ENCODE measurements around the gene NPEPPS.
"Not testable (repeated sequence)": the region's sequence is repeated elsewhere in the genome, so short reads cannot be mapped to it uniquely, and the experiment has no call there.

NPEPPS gene, protein sequence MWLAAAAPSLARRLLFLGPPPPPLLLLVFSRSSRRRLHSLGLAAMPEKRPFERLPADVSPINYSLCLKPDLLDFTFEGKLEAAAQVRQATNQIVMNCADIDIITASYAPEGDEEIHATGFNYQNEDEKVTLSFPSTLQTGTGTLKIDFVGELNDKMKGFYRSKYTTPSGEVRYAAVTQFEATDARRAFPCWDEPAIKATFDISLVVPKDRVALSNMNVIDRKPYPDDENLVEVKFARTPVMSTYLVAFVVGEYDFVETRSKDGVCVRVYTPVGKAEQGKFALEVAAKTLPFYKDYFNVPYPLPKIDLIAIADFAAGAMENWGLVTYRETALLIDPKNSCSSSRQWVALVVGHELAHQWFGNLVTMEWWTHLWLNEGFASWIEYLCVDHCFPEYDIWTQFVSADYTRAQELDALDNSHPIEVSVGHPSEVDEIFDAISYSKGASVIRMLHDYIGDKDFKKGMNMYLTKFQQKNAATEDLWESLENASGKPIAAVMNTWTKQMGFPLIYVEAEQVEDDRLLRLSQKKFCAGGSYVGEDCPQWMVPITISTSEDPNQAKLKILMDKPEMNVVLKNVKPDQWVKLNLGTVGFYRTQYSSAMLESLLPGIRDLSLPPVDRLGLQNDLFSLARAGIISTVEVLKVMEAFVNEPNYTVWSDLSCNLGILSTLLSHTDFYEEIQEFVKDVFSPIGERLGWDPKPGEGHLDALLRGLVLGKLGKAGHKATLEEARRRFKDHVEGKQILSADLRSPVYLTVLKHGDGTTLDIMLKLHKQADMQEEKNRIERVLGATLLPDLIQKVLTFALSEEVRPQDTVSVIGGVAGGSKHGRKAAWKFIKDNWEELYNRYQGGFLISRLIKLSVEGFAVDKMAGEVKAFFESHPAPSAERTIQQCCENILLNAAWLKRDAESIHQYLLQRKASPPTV

DNA sequence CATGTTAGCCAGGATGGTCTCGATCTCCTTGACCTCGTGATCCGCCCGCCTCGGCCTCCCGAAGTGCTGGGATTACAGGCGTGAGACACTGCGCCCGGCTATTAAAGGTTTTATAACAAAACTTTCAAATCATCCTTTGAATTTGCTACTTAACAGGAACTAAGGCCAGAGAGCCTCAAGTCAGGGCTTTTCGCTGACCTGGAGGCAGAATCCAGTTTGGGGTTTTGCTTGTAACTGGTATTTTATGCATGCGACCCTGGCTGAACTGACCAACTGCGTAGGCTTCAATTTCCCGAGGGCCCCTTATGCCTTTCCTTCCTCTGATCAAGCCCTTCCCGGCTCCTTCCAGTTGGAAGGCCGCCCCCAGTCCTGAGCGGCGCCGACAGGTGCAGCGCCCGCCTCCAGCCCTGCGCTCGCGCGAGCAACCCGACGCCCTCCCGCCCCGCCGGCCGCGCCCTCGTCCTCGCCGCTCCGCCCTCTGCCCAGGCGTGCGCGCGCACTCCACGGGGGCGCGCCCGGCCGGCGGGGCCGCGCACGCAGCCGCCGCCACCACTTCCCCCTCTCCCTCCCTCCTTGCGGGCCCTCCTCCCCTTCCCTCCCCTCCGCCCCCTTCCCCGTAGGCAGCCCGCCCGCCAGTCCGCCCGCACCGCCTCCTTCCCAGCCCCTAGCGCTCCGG lies at the start of gene NPEPPS:
Gene NPEPPS, plus strand, starts transcription at position 552 of the 676 bp plus-strand sequence. CDS start 193 bp downstream, outside the sequence.
- peak within 1 kb of the TSS; percentile 77 for H3K4me3 ChIP-seq (ENCODE audit: low read length)
- not testable (repeated sequence) for H3K27ac ChIP-seq (ENCODE audit: low read length); H3K9me3 ChIP-seq (ENCODE audit: insufficient read depth, low read depth, low read length); H3K4me1 ChIP-seq (ENCODE audit: insufficient read depth, low read length); H3K27me3 ChIP-seq (ENCODE audit: insufficient read depth, low read length); H3K36me3 ChIP-seq (ENCODE audit: insufficient read depth, low read depth, low read length)
- H3K9ac ChIP-seq (ENCODE audit: low read depth, low read length), result peak within 1 kb of the TSS; percentile 73; the same call in 1 of the 2 replicates

DNA sequence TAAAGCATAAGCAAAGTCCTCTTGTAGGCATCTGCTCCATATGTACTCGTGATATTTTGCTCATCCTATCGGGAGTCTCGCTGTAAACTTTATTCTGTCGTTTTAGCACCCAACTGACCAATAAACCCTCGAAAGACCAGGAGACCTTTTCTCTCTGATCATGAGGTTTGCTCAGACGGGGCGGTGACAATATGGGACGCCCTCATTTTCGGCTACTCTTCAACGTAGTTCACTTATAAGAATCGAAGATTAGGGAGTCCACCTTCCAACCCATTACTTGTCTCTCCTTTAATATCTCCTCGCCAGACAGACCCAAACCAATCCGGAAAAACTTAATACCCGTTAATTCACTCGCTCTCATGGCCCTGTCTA lies 39.1 kb upstream of the NPEPPS start:
- Histone ChIP-seq H3K9ac (ENCODE audit: low read depth, low read length) (peak overlapping the region; percentile 86), H3K4me3 (ENCODE audit: low read length) (peak overlapping the region; percentile 76)
- H3K4me1 ChIP-seq (ENCODE audit: insufficient read depth, low read length); H3K27me3 ChIP-seq (ENCODE audit: insufficient read depth, low read length); H3K36me3 ChIP-seq (ENCODE audit: insufficient read depth, low read depth, low read length); H3K27ac ChIP-seq (ENCODE audit: low read length); H3K9me3 ChIP-seq (ENCODE audit: insufficient read depth, low read depth, low read length): not testable (repeated sequence)

DNA sequence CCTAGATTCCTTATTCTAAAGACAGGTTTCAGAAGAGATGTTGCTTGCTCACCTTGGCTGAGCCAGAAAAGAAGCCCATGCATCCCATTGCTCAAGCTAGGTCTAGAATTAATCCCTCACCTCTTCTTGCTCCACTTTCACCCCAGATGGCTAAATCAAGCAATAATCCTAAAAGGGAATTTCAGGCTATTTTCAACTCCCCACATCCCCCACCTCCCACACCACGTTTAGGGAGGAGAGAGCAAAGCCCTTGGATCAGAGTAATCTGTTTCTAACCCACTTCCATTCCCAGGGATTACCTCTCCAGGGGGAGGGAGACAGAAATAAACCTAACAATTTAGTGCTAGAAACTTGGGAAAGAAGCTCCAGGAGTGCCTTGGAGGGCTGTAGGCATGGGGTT lies 31.8 kb upstream of the NPEPPS start:
- not testable (repeated sequence) for H3K27ac ChIP-seq (ENCODE audit: low read length); H3K9me3 ChIP-seq (ENCODE audit: insufficient read depth, low read depth, low read length); H3K4me3 ChIP-seq (ENCODE audit: low read length); H3K9ac ChIP-seq (ENCODE audit: low read depth, low read length); H3K27me3 ChIP-seq (ENCODE audit: insufficient read depth, low read length); H3K4me1 ChIP-seq (ENCODE audit: insufficient read depth, low read length); H3K36me3 ChIP-seq (ENCODE audit: insufficient read depth, low read depth, low read length)

DNA sequence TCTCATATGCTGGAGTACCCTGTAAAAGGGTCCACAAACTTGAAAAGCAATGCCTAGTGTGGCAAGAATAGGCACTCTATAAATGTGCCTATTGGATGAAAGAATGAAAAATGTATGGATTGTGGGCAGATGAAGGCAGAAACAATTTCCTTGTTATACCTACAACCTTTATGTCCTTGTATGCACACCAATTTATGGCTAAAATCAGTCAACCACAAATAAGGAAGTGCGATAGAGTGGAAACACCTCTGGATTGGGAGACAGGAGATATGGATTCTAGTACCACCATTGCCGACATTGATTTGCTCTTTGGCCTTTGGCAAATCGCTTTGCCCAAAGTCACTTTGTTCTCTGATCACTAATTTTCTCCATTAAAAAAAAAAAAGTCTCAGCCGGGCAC lies 31.4 kb upstream of the NPEPPS start:
- not testable (repeated sequence) for H3K36me3 ChIP-seq (ENCODE audit: insufficient read depth, low read depth, low read length); H3K9me3 ChIP-seq (ENCODE audit: insufficient read depth, low read depth, low read length); H3K27me3 ChIP-seq (ENCODE audit: insufficient read depth, low read length); H3K27ac ChIP-seq (ENCODE audit: low read length); H3K4me3 ChIP-seq (ENCODE audit: low read length); H3K9ac ChIP-seq (ENCODE audit: low read depth, low read length); H3K4me1 ChIP-seq (ENCODE audit: insufficient read depth, low read length)

DNA sequence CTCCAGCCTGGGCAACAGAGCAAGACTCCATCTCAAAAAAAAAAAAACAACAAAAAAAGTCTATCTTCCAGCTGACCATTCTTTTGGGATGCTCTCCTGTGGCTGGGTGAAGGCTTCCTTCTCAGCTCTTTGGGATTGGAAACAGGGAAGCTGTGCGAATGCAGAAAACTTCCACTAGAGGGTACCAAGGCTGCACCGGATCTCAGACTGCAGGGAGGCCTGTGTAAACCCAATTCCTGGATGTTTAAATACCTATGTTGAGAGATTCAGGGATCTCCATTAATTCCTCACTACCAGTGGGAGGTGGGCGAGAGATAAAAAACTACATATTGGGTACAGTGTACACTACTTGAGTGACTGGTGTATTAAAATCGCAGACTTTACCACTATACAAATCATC lies 30.3 kb upstream of the NPEPPS start:
- not testable (repeated sequence) for H3K27me3 ChIP-seq (ENCODE audit: insufficient read depth, low read length); H3K27ac ChIP-seq (ENCODE audit: low read length); H3K4me3 ChIP-seq (ENCODE audit: low read length); H3K36me3 ChIP-seq (ENCODE audit: insufficient read depth, low read depth, low read length); H3K9me3 ChIP-seq (ENCODE audit: insufficient read depth, low read depth, low read length); H3K4me1 ChIP-seq (ENCODE audit: insufficient read depth, low read length); H3K9ac ChIP-seq (ENCODE audit: low read depth, low read length)

DNA sequence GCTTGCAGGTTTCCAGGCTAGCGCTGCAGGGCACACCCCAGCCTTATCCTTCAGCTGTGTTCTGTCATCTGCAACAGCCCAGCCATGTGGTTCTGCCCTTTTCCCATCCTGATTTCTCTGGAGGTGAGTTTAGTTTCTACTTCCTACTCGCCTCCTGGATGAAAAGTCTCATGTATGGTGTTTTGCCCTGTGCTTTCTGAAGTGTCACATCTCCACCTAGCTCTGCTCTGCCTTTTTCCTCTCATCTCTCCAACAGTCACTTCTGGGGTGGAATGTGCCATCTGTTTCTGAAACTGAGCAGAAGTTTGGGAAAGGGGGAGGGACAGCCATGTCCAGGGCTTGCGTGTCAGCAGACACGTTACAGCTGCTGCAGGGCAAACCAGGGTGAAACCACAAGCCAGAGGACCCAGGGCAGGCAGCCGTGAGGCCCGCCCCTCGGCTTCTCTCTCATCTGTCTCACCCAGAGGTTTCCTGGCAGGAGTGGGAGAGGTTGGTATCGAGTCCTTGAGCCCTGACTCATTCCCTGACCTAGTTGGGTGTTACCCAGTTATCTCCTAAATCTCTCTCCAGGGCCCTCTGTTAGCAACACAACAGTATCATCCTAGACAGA lies 28.7 kb upstream of the NPEPPS start:
- not testable (repeated sequence) for H3K36me3 ChIP-seq (ENCODE audit: insufficient read depth, low read depth, low read length); H3K9me3 ChIP-seq (ENCODE audit: insufficient read depth, low read depth, low read length); H3K4me3 ChIP-seq (ENCODE audit: low read length); H3K9ac ChIP-seq (ENCODE audit: low read depth, low read length); H3K27ac ChIP-seq (ENCODE audit: low read length); H3K27me3 ChIP-seq (ENCODE audit: insufficient read depth, low read length); H3K4me1 ChIP-seq (ENCODE audit: insufficient read depth, low read length)

DNA sequence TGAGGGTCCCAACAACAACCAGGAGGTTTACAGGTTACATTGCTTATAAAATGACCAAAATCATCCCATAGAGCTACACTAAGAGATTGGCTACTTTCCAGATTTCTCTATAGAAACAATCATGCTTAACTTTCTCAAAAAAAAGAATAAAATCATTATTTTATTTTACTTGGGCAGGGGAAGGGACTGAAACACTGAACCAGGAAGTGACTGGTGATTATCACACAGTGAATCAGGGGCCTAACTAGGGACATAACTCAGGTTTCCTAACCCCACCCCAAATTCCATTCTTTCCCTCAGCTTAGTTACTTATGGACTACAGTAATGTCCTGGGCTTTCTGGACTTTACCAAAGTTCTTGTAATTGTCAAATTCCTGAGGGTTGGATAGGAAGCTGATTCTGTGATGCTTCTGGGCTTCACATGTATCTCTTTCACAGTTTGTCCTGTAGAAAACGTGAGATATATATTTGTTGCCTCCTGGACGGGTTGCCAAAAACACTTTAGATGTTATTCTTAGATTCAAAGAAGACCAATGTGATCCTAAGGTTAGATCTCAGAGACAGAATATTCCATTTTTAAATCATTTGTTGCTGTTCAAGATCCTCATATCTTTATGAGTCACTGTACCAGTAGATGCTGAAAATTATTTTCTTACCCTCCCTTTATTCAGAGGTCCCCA lies 28.0 kb upstream of the NPEPPS start:
- H3K9ac ChIP-seq (ENCODE audit: low read depth, low read length); H3K9me3 ChIP-seq (ENCODE audit: insufficient read depth, low read depth, low read length); H3K36me3 ChIP-seq (ENCODE audit: insufficient read depth, low read depth, low read length); H3K4me3 ChIP-seq (ENCODE audit: low read length); H3K4me1 ChIP-seq (ENCODE audit: insufficient read depth, low read length); H3K27ac ChIP-seq (ENCODE audit: low read length); H3K27me3 ChIP-seq (ENCODE audit: insufficient read depth, low read length): not testable (repeated sequence)

DNA sequence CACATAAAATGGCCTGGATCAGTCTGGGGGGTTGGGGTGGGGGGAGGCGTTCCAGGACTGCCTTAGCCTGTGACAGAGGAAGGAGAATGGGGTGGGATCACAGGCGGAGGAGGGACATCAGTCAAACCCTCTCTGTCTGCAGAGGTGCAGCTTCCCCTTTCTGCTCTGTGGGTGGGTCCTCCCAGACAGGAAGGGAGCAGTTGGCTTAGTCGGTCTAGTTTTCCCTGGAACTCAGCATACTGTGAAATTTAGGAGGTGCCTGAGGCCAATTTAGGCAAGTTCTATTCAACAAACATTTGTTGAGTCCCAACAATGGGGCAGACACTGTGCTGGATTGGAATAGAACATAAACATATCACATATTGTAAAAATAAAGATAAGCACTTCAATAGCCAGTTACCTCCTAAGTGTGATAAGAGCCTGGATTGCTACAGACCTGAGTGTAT lies 19.2 kb upstream of the NPEPPS start:
- not testable (repeated sequence) for H3K27ac ChIP-seq (ENCODE audit: low read length); H3K9ac ChIP-seq (ENCODE audit: low read depth, low read length); H3K36me3 ChIP-seq (ENCODE audit: insufficient read depth, low read depth, low read length); H3K9me3 ChIP-seq (ENCODE audit: insufficient read depth, low read depth, low read length); H3K4me3 ChIP-seq (ENCODE audit: low read length); H3K27me3 ChIP-seq (ENCODE audit: insufficient read depth, low read length); H3K4me1 ChIP-seq (ENCODE audit: insufficient read depth, low read length)

DNA sequence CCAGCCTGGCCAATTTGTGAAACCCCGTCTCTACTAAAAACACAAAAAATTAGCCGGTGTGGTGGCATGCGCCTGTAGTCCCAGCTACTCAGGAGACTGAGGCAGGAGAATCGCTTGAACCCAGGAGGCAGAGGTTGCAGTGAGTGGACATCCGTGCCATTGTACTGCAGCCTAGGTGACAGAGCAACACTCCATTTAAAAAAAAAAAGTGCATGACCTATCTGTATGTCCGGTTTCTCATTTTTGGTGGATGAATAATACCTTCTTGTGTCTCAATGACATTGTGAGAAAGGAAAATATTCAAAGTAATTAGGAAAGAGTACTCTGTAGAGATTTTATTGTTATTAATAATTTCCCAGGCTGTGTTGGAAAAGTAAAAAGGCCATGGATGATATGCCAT lies 17.6 kb upstream of the NPEPPS start:
- H3K27ac ChIP-seq (ENCODE audit: low read length); H3K9me3 ChIP-seq (ENCODE audit: insufficient read depth, low read depth, low read length); H3K4me3 ChIP-seq (ENCODE audit: low read length): not testable (repeated sequence)

DNA sequence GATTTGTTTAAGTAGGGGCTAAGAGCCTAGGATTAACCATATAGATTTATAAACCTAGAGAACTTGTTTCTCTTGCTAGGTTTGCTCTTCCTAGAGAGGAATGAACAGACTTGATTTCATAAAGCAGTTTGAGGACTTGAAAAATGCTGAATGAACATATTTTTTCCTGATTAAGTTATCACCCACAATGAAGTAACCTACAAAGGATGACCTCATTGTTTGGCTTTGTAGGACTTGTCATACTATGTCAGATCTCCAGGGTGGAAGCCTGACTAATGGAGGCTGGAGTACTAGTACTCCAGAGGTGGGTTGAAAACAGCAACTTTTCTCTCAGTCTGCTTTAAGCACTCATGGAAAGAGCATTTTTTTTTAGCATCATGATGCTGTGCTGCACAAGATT lies 12.0 kb upstream of the NPEPPS start:
- H3K27ac ChIP-seq (ENCODE audit: low read length); H3K36me3 ChIP-seq (ENCODE audit: insufficient read depth, low read depth, low read length); H3K27me3 ChIP-seq (ENCODE audit: insufficient read depth, low read length); H3K9me3 ChIP-seq (ENCODE audit: insufficient read depth, low read depth, low read length); H3K4me3 ChIP-seq (ENCODE audit: low read length); H3K4me1 ChIP-seq (ENCODE audit: insufficient read depth, low read length); H3K9ac ChIP-seq (ENCODE audit: low read depth, low read length): not testable (repeated sequence)

More for the DNA sequence above, 17.6 kb upstream of the NPEPPS start:
- H3K9ac ChIP-seq (ENCODE audit: low read depth, low read length); H3K36me3 ChIP-seq (ENCODE audit: insufficient read depth, low read depth, low read length); H3K4me1 ChIP-seq (ENCODE audit: insufficient read depth, low read length); H3K27me3 ChIP-seq (ENCODE audit: insufficient read depth, low read length): not testable (repeated sequence)

DNA sequence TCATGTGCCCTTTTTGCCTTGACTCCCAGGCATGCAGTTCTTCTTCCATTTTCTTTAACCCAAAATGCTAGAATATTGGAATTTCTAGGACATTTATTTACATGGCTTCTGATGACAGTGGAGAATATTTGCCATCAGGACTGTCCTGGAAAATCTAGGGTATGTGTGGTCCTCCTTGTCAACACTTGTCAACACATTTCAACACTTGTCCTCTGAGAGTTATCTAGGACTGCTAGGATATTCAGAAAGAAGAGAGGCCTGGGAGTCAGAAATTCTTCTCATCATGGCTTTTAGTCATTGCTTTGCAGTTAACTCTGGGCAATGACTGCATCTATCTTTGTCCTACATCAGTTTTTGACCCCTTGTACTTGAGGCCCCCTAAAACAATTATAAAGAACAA lies 11.5 kb upstream of the NPEPPS start:
- H3K4me3 ChIP-seq (ENCODE audit: low read length); H3K4me1 ChIP-seq (ENCODE audit: insufficient read depth, low read length); H3K9me3 ChIP-seq (ENCODE audit: insufficient read depth, low read depth, low read length); H3K27ac ChIP-seq (ENCODE audit: low read length); H3K9ac ChIP-seq (ENCODE audit: low read depth, low read length); H3K36me3 ChIP-seq (ENCODE audit: insufficient read depth, low read depth, low read length); H3K27me3 ChIP-seq (ENCODE audit: insufficient read depth, low read length): not testable (repeated sequence)

Measured in iPS-20b (cell line).